HT-29 (cell line): ENCODE measurements around the gene PCDH9. TPM values are rescaled to one million over a fixed set of nuclear protein-coding genes. Genes with fewer than 3 reads are reported as not detected.

Experiments used
- DNase-seq: peaks from one replicate; pipeline ENCODE4 v3.0.0-alpha.2; 2015; ENCODE audit warnings: low spot score
- total RNA-seq: library from RNA; depleted of rRNA; stranded (reverse); fragments of >200 nt; shearing (Covaris generic); gene quantifications from 2 replicates; pipeline ENCODE4 v1.2.3, GENCODE V29; 2014; rRNA removed

PCDH9 gene, protein sequence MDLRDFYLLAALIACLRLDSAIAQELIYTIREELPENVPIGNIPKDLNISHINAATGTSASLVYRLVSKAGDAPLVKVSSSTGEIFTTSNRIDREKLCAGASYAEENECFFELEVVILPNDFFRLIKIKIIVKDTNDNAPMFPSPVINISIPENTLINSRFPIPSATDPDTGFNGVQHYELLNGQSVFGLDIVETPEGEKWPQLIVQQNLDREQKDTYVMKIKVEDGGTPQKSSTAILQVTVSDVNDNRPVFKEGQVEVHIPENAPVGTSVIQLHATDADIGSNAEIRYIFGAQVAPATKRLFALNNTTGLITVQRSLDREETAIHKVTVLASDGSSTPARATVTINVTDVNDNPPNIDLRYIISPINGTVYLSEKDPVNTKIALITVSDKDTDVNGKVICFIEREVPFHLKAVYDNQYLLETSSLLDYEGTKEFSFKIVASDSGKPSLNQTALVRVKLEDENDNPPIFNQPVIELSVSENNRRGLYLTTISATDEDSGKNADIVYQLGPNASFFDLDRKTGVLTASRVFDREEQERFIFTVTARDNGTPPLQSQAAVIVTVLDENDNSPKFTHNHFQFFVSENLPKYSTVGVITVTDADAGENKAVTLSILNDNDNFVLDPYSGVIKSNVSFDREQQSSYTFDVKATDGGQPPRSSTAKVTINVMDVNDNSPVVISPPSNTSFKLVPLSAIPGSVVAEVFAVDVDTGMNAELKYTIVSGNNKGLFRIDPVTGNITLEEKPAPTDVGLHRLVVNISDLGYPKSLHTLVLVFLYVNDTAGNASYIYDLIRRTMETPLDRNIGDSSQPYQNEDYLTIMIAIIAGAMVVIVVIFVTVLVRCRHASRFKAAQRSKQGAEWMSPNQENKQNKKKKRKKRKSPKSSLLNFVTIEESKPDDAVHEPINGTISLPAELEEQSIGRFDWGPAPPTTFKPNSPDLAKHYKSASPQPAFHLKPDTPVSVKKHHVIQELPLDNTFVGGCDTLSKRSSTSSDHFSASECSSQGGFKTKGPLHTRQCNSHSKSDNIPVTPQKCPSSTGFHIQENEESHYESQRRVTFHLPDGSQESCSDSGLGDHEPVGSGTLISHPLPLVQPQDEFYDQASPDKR (N-terminal part only)
- total RNA-seq, result not detected in 2 replicates

DNA sequence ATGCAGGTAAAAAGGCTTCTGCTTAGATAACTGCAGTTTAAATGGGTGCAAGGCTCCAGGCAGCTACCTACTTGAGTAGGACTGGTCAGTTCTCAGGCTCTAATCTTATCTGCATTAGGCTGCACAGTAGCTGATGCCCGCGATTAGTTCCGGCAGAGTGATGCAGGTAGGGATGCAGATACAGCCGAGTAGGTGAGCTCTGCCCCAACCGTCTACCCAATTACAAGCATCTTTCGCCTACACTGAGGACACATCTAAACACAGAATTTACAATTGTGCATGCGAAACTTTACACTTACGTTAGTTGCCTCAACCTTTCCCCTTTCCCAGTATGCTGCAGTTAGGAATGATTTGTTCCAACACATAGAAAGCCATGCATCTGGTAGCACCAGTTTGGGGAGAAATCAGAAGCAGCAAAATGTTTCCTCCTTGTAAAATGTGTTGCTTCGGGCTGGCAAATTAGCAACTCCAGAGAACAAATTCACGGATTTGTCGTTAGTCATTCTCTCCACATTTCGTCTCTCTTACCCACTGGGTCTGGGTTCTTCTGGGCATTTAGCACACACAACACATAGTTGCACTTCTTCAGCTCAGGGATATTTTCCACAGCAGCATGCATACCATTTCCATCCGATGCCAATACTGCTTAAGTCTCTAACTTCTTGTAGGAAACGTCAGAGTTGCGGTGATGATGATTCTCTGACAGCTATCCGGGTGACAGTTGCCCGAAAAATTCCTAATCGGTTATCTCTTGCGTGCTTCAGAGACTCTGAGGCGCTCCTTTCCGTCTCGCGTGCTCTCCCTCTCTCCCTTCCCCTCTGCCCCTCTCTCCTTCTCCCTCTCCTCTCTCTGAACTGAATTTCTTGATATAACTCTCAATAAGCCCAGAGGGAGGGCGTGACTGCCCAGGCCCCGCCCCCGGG, at the start of gene PCDH9:
PCDH9 (minus strand) TSS at position 856 of the 923 bp plus-strand sequence. CDS start 1,896 bp downstream, outside the sequence.
- no peak for DNase-seq

- DNase-seq, result no peak
These were observed 48.1 kb upstream of the PCDH9 start for GRCh38 chr13:67278235-67278634.

DNA sequence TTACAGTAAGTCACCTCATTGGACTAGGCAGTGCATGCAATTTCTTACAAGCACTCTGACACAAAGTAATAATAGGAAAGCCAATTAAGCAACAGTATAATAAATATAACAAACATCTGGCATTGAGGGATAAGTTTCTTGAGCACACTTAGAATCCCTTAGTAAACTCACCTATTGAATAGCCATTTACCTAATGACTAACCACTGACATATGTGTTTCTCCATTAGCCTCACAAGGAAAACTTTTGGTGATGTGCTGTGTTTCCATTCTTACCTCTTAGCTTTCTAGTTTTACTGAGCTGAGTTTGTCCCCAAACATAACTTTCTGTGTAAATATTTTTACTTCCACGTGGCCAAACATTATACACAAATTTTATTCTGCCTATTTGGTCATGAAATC, 47.4 kb upstream of the PCDH9 start:
- DNase-seq, result no peak

DNA sequence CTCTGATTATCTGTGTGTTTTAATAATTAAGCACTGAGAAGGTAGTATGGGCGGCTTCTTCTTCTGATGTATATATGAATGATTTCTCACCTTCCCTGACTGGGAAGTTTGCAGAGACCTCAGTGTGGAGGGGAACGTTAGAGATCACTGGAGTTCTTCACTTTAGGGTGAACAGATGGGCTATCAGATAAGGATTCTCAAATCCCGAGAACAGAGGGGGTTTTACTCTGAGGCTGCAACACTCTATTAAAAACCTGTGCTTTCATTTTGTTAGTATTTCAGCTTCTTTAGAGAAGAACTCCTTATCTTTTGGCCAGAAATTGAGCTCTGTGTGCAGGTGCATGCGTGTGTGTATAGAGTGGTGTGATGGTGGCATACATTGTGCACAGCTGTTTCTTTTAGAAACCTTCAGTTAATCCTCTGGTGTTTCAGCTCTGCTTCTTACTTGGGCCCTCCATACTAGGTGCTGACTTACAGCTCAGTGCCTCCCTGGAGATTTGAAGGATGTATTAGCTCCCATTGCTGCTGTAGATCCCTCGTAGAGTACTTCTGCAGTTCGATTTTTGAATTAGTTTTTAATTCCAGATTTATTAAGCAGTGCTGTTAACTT, 45.3 kb upstream of the PCDH9 start:
- DNase-seq, result no peak

GRCh38 chr13:67273001-67273400, 42.9 kb upstream of the PCDH9 start:
- DNase-seq, result no peak

DNA sequence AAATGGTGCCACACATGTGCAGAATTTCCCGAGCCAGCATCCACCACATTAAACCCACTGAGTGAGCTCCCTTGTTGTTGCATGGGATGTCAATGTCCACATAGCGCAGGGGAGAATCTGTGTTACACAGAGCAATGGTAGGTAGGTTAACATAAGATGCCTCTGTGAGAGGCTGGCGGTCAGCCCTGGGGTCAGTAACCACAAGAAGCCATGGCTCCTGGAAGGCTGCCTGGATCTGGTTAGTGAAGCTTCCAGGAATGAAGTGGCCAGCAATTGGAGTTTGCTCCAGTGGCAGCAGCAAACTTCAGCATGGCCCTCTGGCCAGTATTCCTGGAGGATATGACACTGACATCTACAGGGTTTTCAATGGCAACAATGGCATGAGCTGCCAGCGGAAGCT, 37.0 kb upstream of the PCDH9 start:
- no peak for DNase-seq

GRCh38 chr13:67259208-67259607, 29.1 kb upstream of the PCDH9 start:
- no peak for DNase-seq

DNA sequence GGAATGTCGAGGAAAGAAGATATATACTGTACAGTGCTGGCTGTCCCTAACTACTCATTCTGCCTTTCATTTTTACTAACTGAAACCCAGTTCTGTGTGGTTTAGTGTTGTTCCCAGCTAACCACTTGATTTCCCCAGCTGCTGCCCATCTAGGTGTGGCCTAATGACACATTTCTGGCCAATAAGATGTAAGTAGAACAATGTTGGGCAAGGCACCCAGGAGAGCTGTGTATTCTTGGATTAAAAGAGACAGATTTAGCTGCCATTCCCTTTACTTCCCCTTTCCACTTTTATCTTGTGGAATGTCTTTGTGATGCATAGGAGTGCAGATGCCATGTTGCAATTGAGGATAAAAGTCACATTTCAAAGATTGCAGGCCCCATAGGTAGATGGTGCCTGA, 28.3 kb upstream of the PCDH9 start:
- no peak for DNase-seq

DNA sequence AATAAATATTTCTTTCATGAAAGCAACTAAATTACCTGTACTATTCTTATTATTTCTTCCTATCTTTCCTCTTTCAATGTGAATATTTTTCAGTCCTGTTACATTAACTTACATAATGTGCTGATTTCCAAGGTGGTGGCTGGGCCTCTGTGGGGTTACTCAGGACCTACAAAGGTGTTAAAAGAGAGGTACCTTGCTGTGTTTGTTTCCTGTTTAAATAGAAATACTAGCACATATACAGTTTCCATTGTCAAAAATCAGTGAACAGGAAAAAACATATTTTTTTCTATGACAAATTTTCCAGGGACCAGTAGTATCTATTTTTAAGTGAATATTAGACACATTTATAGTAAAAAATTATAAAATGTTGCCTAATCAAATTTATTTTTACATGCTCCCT, 8.7 kb upstream of the PCDH9 start:
- DNase-seq, result no peak

- peak; percentile 57 for DNase-seq
These were observed 8.2 kb upstream of the PCDH9 start for GRCh38 chr13:67238277-67238859.

DNA sequence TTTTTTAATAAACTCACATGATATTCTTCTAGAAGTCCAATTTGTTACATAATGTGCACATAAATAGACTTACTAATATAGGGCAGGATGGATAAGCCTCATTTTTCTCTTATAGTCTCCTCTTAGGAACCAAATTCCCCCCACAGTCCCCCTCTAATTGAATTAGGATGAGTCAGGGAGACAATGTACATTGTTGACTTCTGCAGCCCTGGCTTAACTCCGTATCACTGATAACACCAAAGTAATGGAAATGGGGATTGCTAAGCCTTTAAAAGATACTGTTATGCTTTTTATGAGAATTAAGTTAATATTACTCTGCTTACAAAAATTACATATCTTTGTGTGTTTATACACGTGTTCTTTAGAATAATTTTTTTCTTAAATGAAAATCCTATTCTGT, 5.1 kb upstream of the PCDH9 start:
- no peak for DNase-seq

GRCh38 chr13:67232384-67232783, 2.2 kb upstream of the PCDH9 start:
- no peak for DNase-seq

DNA sequence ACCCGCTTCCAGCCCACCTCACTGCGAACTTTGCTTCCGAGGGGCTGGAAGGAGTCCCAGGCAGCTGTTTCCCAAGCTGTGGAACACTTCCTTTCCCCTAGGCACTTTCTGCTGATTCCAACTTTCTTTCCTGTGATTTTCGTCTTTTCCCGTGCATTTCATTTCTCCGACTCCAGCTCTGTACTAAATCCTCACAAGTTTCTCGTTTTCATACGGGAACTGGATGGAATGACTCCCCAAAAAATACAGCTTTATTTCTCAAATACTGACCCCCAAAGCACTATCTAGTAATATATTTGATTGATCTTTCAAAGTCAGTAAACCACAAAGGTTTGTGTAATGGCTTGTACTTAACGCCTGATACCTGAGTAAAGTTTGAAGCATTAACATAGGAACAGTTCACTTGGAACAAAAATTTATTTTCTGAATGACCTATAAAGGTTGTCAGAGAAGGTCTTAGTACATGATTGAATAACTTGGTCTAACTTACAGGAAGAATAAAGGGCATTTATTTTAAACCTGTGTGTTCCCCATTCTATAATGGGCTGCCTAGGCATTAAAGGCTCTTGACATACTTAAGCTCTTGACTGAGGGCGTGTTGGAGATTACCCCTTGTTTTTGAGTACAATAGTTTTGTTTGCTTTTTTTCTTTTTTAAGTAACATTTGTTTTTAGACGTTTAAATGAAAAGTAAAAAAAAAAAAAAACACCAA, 1.3 kb upstream of the PCDH9 start:
- no peak for DNase-seq

GRCh38 chr13:67230404-67231288, 510 bp upstream of the PCDH9 start:
- DNase-seq, result no peak

- no peak for DNase-seq
These were observed 1.2 kb downstream of the PCDH9 start for GRCh38 chr13:67228916-67229315.

GRCh38 chr13:67228031-67228430, 2.1 kb downstream of the PCDH9 start:
- no peak for DNase-seq

GRCh38 chr13:67227131-67227983, 2.8 kb downstream of the PCDH9 start:
- no peak for DNase-seq

DNA sequence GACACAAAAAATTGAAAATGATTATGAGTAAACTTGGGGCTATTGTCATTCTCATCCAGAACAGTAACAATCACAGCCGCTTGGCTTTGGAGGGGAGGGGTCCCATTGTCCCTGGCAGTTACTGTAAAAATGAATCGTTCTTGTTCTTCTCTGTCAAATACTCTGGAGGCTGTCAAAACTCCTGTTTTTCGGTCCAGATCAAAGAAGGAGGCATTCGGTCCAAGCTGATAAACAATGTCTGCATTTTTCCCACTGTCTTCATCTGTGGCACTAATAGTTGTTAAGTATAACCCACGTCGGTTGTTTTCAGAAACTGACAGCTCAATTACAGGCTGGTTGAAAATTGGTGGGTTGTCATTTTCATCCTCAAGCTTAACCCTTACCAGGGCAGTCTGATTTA, 3.4 kb downstream of the PCDH9 start:
- no peak for DNase-seq
